H7 (cell line): ENCODE results near the gene GID8. TPM values are rescaled to one million over a fixed set of nuclear protein-coding genes. Genes with fewer than 3 reads are reported as not detected.
A peak's percentile ranks its signal among the peaks of the same experiment; 100 is the strongest.

Source experiments
- DNase-seq: peaks from one replicate; pipeline ENCODE4 v3.0.0; 2012
- H3K27me3 ChIP-seq: 2 replicates; pipeline ENCODE4 v1.6.0; 2011; ENCODE audit warnings: mild to moderate bottlenecking, low read length; ENCODE audit not compliant: control insufficient read depth, insufficient read depth
- H3K36me3 ChIP-seq: replicated peaks from 2 replicates; pipeline ENCODE4 v1.5.1; 2011; ENCODE audit warnings: low read length; ENCODE audit not compliant: control insufficient read depth, insufficient read depth
- H3K4me3 ChIP-seq: 2 replicates; pipeline ENCODE4 v1.5.1; 2011; ENCODE audit warnings: low read depth, mild to moderate bottlenecking, control low read depth, low read length, moderate library complexity; ENCODE audit not compliant: insufficient read depth
- total RNA-seq: library from RNA; depleted of rRNA; stranded (reverse); fragments of >200 nt; shearing (Covaris generic); gene quantifications from 2 replicates; pipeline ENCODE4 v1.2.3, GENCODE V29; 2014

GID8 gene
- total RNA-seq, 1 experiment from 2014 or later: 49.1 TPM

DNA sequence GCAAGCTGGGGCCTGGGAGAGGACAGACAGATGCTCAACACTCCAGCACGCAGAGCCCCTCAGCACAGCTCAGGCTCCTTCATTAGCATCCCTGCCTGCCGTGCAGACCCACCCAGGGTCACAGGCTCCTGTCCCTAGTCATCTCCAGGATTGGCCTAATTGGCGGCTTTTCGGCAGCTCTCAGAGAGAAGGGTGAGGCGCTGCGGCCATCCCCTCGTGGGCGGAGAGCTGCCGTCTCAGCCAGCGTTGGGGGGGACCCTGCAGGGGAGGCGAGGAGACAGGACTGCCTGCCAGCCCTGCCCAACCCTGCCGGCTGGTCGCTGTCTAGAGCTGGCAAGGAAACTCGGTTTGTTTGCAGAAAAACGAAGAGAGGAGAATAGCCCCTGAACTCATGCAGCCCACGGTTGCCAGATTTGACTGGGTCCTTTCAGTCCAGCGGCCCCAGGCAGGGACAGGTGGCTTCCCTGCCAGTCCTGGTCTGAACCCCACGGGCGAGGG, 42.0 kb downstream of the GID8 start:
- peak; percentile 76 for DNase-seq
- Histone ChIP-seq H3K4me3 (no peak overlapping the region), H3K36me3 (no peaks in the 10 kb centered on the region), H3K27me3 (peaks cover 9% of the 10 kb centered on the region; the same call in 1 of the 2 replicates)

DNA sequence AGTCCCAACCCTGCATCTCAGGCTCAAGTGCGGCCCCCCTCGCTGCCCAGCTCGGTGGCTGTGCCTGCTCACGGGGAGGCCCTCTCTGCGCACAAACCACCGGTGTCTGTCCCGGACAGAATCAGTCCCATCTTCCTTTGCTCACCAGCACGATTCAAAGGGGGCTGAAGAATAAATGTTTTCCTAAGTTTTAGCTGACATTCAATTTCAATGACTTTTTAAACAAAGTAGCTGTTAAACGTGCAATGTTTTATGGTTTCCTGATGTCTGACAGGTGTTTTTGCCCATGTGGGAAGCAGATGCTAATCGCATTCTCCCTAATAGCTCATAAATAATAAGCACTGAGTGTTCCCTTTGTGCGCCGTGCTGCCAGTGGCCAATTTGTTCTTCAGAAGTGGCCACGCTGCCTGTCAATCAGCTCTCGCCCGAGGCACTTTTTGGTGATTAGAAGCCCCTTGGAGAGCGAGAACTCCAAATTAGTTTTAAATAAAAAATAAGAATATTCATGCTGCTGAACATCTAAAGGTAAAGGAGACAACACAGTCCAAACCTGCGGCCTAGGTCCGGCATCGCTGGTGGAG, 42.5 kb downstream of the GID8 start:
- no peaks in the 10 kb centered on the region for H3K36me3 ChIP-seq
- H3K4me3 ChIP-seq: no peak overlapping the region
- no peak for DNase-seq
- peaks cover 5% of the 10 kb centered on the region; the same call in 1 of the 2 replicates for H3K27me3 ChIP-seq

DNA sequence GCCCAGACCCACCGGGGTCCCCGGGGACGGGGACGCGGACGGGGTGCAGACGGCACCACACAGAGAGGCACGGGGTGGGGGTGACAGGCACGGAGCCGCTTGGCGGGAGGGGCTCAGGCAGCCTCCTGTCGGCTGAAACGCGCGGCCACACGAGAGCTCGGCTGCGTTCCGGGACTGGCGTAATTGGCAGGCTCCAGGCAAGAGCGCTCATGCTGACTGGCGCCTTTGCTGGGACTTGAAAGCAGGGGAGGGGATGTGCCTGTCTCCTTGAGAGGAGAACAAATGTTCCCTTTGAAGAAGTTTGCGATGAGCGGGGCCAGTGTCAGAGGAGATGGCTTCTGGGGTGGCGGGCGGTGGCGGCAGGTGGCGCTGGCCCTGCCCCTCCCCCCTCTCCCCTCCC, 43.0 kb downstream of the GID8 start:
- Histone ChIP-seq H3K27me3 (peaks cover 2% of the 10 kb centered on the region; the same call in 1 of the 2 replicates), H3K4me3 (no peak overlapping the region)
- peak; percentile 73 for DNase-seq

DNA sequence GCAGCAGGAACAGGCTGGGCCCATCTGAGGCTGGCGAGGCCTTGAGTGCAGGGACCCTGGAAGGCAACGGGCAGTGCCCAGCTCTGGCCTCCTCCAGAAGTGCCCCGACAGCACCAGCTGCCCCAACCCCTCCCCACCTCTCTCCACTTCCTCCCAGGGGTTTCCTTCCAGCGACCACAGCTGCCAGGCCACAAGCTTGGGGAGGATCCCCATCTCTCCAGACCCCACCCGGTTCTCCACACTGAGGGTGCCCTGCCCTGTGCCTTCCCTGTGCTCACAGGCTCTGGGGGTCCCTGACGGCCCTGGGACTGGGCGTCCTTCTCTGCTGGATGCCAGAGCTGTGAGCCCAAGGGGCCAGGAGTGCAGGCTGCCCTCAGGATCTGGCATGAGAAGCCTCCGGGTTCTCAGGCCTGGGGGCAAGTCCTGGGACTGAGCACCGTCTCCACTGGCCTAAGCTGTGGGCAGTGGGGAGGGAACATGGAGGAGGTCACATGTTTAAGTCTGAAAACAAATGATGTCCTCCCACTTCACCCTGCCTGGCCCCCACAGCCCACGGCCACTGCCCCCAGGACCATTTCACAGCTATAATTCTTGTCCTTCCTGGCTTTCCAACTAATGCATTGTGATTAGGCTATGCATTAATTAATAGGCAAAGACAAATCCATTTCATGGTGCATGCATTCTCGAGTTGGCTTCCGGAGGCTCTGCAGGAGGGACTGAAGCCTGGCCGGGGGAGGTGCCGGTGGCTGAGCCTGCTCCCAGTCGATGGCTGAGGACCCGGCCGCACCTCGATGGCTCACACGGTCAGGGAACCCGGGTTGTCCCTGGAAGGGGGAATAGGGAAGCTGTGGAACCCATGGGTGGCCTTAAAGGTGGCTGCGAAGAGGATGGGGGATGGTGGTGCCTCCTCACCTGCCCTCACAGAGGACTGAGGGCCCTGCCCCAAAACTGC, 44.5 kb downstream of the GID8 start:
- DNase-seq: no peak
- no peaks in the 10 kb centered on the region for H3K36me3 ChIP-seq
- no peaks in the 10 kb centered on the region for H3K27me3 ChIP-seq
- H3K4me3 ChIP-seq: no peak overlapping the region

More for the DNA sequence above, 43.0 kb downstream of the GID8 start:
- no peaks in the 10 kb centered on the region for H3K36me3 ChIP-seq

DNA sequence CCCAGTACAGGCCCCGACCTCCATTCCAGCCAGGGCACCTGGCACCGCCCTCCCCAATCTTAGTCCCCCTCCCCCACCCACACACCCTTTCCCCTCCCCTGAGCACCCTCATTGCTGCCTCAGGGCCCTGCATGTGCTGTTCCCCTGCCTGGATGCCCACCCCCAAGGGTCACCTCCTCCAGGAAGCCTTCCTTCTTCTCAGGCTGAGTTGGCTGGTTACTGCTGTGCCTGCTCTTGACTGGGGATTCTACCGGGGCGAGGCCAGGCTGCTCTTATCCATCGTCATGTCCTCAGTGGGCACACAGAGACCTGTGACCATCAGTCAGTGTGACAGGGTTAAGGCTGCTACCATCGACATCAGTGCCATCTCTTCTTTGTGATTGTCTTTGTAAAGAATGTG, 45.3 kb downstream of the GID8 start:
- no peak overlapping the region for H3K4me3 ChIP-seq
- no peaks in the 10 kb centered on the region for H3K27me3 ChIP-seq
- no peak for DNase-seq
- H3K36me3 ChIP-seq: no peaks in the 10 kb centered on the region

DNA sequence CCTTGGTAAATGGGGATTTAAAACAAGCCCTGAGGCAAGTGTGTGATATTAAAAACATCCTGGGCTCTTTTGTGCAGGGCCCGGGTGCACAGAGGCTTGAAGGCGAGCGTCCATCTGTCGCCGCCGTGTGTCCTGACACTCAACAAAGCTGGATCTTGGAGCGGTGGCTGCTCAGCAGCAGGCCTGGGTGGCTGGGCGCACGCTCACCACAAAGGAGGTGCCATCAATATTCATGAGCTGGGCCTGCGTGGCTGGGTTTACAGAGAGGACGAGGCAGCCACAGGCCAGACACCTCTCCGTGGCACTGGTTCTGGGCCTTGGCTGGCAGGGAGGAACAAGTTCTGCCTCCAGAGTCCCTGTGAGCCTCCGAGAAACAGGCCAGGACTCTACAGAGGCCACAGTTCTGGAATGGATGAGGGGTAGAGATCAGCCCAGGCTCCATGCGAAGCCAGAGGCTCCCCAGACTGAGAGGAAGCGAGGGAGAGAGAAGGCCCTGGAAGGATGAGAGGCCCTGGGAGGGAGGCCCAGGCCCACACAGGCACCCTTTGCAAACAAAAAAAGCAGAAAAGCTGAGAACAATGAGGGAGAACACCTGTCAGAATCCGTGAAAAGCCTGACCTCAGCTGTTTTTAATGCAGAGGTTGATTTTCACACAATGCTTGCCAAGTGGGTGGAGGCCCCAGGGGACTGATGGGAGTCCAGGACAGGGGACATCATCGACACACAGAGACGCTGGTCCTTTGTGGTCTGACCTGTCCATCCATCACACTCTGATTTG, 46.9 kb downstream of the GID8 start:
- no peaks in the 10 kb centered on the region for H3K27me3 ChIP-seq
- no peak overlapping the region for H3K4me3 ChIP-seq
- no peak for DNase-seq
- no peaks in the 10 kb centered on the region for H3K36me3 ChIP-seq

DNA sequence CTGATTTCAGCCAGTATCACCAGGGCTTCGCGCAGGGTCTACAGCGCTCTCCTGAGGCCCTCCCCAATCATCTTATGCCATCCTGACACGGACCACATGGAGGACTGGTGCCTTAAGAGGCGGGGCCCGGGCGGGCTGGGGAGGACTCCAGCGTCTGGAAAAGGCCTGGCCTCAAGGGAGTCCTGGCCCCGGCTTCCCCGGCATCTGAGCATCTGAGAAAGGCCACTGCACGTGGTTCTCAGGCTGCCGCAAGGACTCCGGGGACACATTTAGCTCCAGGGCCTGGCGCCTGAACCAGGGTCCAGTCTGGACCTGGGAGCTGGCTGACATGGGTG, 47.5 kb downstream of the GID8 start:
- DNase-seq: no peak
- Histone ChIP-seq H3K36me3 (no peaks in the 10 kb centered on the region), H3K4me3 (no peak overlapping the region), H3K27me3 (no peaks in the 10 kb centered on the region)

DNA sequence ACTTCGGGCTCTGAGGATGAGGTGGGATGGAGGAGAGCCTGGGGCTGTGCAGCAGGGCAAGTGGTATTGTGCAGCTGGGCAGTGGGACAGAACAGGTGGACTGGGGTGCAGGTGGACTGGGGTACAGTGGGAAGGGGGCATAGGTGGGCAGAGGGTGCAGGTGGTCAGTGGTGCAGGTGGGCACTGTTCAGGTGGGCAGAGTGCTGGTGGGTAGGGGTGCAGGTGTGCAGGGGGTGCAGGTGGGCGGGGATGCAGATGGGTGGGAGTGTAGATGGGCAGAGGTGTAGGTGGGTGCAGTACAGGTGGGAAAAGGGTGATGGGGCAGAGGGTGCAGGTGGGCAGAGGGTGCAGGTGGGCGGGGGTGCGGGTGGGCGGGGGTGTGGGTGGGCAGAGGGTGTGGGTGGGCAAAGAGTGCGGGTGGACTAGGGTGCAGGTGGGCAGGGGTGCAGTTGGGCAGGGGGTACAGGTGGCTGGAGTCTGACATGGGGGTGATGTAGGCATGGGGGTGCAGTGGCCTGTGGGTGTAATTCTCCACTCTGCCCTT, 48.4 kb downstream of the GID8 start:
- H3K36me3 ChIP-seq: no peaks in the 10 kb centered on the region
- peak; percentile 78 for DNase-seq
- H3K4me3 ChIP-seq: no peak overlapping the region
- no peaks in the 10 kb centered on the region for H3K27me3 ChIP-seq

DNA sequence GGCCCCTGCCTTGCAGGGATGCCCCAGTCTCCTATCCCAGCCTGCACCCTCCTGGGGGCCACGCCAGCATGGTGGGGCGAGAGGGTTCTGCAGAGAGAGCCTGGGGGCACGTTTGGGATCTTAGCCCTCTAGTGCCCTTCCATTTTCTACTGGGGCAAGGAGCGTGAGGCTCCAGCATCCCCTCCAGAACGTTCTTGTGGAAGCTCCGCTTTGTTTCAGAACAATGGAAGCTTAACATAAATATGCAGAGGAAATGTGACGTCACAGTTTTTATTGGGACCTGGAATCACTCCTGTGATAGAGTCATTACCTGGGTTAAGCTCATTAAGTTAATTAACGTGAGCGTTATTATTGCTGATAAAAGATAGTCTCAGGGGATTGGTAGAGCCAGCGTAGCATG, 49.2 kb downstream of the GID8 start:
- H3K27me3 ChIP-seq: no peaks in the 10 kb centered on the region
- peak; percentile 72 for DNase-seq
- H3K36me3 ChIP-seq: no peaks in the 10 kb centered on the region

DNA sequence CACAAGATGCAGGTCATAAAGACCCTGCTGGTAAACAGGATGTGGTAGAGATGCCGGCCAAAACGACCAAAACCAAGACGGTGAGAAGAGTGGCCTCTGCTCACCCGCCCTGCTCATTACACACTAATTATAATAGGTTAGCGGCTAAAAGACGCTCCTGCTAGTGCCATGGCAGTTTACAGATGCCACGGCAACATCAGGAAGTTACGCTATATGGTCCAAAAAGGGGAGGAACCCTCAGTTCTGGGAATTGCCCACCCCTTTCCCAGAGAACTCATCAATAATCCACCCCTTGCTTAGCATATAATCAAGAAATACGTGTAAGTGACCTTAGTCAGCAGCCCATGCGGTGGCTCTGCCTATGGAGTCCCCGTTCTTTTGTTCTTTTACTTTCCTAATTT, 51.3 kb downstream of the GID8 start:
- Histone ChIP-seq H3K4me3 (no peak overlapping the region), H3K27me3 (no peaks in the 10 kb centered on the region), H3K36me3 (no peaks in the 10 kb centered on the region)
- no peak for DNase-seq

More for the DNA sequence above, 49.2 kb downstream of the GID8 start:
- H3K4me3 ChIP-seq: no peak overlapping the region

DNA sequence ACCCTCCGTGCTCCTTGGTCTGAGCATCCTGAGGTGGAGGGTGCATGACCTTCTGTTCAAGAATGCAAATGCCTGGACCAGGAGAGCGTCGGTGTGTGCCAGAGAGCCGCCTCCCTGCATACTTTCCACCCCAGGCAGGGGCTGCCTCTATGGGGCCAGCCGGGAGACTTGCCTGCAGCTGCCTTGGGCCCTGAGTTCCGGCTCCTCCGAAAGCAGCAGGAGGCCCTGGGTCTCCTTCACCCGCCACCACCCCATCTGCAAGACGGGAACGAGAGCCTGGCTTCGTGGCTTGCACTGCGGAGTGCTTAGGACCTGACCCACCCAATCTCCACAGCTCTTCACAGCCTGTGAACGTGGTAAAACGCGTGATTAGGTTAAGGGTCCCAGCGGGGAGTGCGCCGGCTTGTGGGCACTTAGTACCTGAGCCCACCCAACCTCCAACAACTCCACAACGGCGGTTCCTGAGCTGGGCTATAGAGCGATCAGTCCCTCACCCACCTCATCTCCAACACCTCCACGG, 52.4 kb downstream of the GID8 start:
- no peak for DNase-seq
- H3K27me3 ChIP-seq: no peaks in the 10 kb centered on the region
- no peak overlapping the region for H3K4me3 ChIP-seq
- H3K36me3 ChIP-seq: no peaks in the 10 kb centered on the region

DNA sequence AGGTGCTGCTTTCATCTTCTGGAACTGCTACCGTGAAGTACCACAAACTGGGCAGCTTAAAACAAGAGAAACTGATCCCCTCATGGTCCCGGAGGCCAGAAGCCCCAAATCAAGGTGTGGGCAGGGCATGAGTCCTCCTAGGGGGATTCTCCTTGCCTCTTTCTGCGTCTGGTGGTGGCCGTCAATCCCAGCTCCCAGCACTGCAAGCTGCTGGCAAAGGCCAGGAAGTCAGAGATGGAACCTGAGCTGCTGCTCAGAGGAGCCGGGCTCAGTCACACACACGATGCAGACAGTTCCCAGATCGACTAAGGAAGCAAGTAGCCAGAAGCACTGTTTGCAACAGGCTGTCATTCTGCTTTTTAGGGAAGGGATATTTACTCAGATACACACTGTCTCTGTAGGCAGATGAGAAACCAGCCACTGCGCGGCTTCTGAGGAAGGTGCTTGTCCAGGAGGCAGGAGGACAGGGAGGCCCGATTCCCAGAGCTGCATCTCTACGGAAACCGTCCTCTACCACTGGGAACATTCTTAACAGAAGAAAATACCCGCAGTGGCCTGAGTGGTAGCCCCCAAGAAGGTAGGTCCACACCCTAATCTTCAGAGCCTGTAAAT, 53.4 kb downstream of the GID8 start:
- Histone ChIP-seq H3K36me3 (no peaks in the 10 kb centered on the region), H3K27me3 (no peaks in the 10 kb centered on the region), H3K4me3 (no peak overlapping the region)
- no peak for DNase-seq

DNA sequence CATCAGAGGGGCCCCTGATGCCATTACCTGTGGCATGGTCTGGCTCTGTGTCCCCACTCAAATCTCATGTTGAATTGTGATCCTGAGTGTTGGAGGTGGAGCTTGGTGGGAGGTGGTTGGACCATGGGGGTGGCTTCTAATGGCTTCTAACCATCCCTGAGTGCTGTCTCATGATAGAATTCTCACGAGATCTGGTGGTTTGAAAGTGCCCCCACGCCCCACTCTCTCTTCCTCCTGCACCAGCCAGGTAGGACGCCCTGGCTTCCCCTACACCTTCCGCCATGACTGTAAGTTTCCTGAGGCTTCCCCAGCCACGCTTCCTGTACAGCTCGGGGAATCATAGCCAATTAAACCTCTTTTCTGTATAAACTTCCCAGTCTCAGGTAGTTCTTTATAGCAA, 53.9 kb downstream of the GID8 start:
- DNase-seq: no peak
- H3K27me3 ChIP-seq: no peaks in the 10 kb centered on the region; the same call in 1 of the 2 replicates
- H3K36me3 ChIP-seq: no peaks in the 10 kb centered on the region
- no peak overlapping the region for H3K4me3 ChIP-seq
